Measurements from ENCODE around the gene QDPR.
A peak's percentile ranks its signal among the peaks of the same experiment; 100 is the strongest.

The QDPR gene

GRCh38 chr4:17511950-17512795 lies at the start of gene QDPR:
QDPR (minus strand) TSS chr4:17512090; CDS start chr4:17512054, 36 bp downstream.
- DNase-seq (ENCODE audit: low spot score in 2 of 2) = peak; percentile 43 to 47
- Mint-ChIP-seq H3K9me3 (no peaks in the 10 kb centered on the region), H3K36me3 (ENCODE audit: insufficient read depth) (peaks cover 8% of the 10 kb centered on the region)

DNA sequence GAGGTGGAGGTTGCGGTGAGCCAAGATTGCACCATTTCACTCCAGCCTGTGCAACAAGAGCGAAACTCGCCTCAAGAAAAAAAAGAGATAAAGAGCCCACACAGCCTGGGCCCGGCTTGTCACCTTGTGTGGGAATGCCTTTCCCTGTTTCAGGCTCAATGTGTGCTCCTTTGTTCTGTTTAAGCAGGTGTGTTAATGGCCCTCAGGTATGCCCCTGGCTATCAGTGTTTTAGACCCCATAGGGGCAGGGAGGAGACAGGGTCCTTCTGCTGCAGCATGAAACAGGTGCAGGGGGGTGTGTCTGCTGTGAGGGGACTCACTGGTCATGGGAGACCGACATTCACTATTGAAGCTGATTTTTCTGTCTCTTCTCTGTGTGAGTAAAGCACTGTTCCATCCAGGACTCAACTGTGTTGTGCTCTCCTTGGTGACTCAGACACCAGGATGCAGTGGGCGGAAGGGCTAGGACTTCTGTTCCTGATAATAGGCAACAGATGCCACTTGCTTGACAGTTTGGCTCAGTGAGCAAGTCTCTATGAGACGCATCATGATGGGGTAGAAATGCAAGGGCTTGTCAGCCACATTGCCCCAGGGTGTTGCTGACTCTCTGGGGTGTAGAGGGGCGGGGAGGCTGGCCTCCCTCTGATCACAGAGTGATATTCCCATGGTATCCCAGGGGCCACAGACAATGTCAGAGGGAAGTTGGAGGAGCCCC lies 49.5 kb upstream of the QDPR start:
- H3K36me3 Mint-ChIP-seq (ENCODE audit: insufficient read depth) = no peaks in the 10 kb centered on the region
- ATAC-seq (replicated peaks; ENCODE audit: extremely low read depth, poor library complexity, severe bottlenecking) (no peak), DNase-seq (ENCODE audit: low spot score in 2 of 2) (no peak)
- no peak overlapping the region for H3K27ac Mint-ChIP-seq (ENCODE audit: low read depth)
- H3K4me1 Mint-ChIP-seq = no peaks in the 10 kb centered on the region
- no peaks in the 10 kb centered on the region for H3K9me3 Mint-ChIP-seq
- peaks cover 1% of the 10 kb centered on the region for H3K27me3 Mint-ChIP-seq
- no peak overlapping the region for H3K4me3 Mint-ChIP-seq

More at GRCh38 chr4:17511950-17512795, at the start of gene QDPR:
- ATAC-seq (replicated peaks; ENCODE audit: extremely low read depth, poor library complexity, severe bottlenecking) = peak; percentile 90
- peaks cover 18% of the 10 kb centered on the region for H3K27me3 Mint-ChIP-seq
- peak within 1 kb of the TSS; percentile 81 for H3K4me3 Mint-ChIP-seq
- peak within 1 kb of the TSS; percentile 50 for H3K27ac Mint-ChIP-seq (ENCODE audit: low read depth)
- H3K4me1 Mint-ChIP-seq = peaks cover 35% of the 10 kb centered on the region

GRCh38 chr4:17560065-17560673 lies 48.3 kb upstream of the QDPR start:
- H3K4me1 Mint-ChIP-seq = no peaks in the 10 kb centered on the region
- H3K4me3 Mint-ChIP-seq = no peak overlapping the region
- DNase-seq (ENCODE audit: low spot score in 2 of 2) = no peak
- H3K27ac Mint-ChIP-seq (ENCODE audit: low read depth) = no peak overlapping the region
- no peak for ATAC-seq (replicated peaks; ENCODE audit: extremely low read depth, poor library complexity, severe bottlenecking)
- no peaks in the 10 kb centered on the region for H3K9me3 Mint-ChIP-seq
- H3K27me3 Mint-ChIP-seq = peaks cover 13% of the 10 kb centered on the region
- H3K36me3 Mint-ChIP-seq (ENCODE audit: insufficient read depth) = no peaks in the 10 kb centered on the region

DNA sequence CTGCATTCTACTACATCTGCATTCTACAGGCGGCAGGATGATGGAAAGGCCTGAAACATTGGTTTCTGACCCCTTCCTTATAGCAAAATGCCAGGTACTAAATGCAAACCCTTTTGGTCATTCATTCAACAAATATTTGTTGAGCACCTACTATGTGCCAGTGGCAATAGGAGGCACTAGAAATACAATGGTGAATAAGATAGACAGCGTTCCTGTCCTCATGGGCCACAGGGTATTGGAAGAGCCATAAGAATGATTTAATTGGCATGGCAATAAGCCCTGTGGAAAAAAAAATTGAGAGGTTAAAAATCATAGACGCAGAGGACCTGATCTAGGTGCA lies 47.8 kb upstream of the QDPR start:
- Mint-ChIP-seq H3K9me3 (no peaks in the 10 kb centered on the region), H3K4me3 (no peak overlapping the region), H3K4me1 (no peaks in the 10 kb centered on the region), H3K27ac (ENCODE audit: low read depth) (no peak overlapping the region), H3K27me3 (peaks cover 18% of the 10 kb centered on the region), H3K36me3 (ENCODE audit: insufficient read depth) (no peaks in the 10 kb centered on the region)
- ATAC-seq (replicated peaks; ENCODE audit: extremely low read depth, poor library complexity, severe bottlenecking) = no peak
- DNase-seq (ENCODE audit: low spot score in 2 of 2) = no peak

DNA sequence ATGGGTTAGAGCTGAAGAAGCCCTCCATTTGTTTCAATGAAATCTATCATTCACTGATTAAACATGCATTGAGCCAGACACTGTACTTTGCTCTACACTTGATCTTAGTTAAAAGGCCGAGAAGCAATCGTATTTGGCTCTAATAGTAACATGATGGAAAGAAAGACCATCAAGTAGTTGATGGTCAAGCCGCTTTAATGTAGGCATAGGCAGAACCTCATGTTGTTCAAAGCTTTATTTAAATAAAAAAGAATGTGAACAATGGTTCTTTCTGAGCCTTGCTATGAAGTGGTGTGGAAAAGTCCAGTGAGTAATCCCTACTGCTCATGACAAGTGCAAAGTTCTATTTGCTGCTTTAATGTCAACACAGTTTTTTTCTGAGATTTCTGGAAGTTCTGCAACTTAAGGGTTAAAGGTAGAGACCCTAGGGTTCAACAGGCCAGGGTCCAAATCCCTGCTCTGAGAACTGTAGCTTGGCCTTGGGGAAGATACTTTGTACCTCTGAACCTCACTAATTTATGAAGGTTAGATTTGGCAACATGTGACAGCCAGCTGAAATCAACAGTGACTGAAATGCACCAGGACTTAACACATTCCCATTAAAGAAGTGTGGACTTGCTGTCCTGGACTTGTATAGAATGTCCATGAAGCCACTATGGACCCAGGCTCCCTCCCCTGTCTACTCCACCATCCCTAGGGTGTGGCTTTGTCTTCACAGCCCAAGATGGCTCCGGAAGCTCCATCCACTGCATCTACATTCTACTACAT lies 47.2 kb upstream of the QDPR start:
- DNase-seq (ENCODE audit: low spot score in 2 of 2) = no peak
- Mint-ChIP-seq H3K9me3 (no peaks in the 10 kb centered on the region), H3K4me1 (no peaks in the 10 kb centered on the region), H3K4me3 (no peak overlapping the region), H3K36me3 (ENCODE audit: insufficient read depth) (no peaks in the 10 kb centered on the region), H3K27ac (ENCODE audit: low read depth) (no peak overlapping the region), H3K27me3 (peaks cover 21% of the 10 kb centered on the region)
- ATAC-seq (replicated peaks; ENCODE audit: extremely low read depth, poor library complexity, severe bottlenecking) = no peak

GRCh38 chr4:17557880-17558279 lies 46.0 kb upstream of the QDPR start:
- DNase-seq (ENCODE audit: low spot score in 2 of 2) (no peak), ATAC-seq (replicated peaks; ENCODE audit: extremely low read depth, poor library complexity, severe bottlenecking) (no peak)
- Mint-ChIP-seq H3K4me3 (no peak overlapping the region), H3K27ac (ENCODE audit: low read depth) (no peak overlapping the region), H3K36me3 (ENCODE audit: insufficient read depth) (no peaks in the 10 kb centered on the region), H3K9me3 (no peaks in the 10 kb centered on the region), H3K27me3 (peaks cover 21% of the 10 kb centered on the region), H3K4me1 (no peaks in the 10 kb centered on the region)

GRCh38 chr4:17556498-17556897 lies 44.6 kb upstream of the QDPR start:
- Mint-ChIP-seq H3K36me3 (ENCODE audit: insufficient read depth) (no peaks in the 10 kb centered on the region), H3K27me3 (peaks cover 21% of the 10 kb centered on the region), H3K9me3 (no peaks in the 10 kb centered on the region), H3K27ac (ENCODE audit: low read depth) (no peak overlapping the region), H3K4me3 (no peak overlapping the region), H3K4me1 (no peaks in the 10 kb centered on the region)
- DNase-seq (ENCODE audit: low spot score in 2 of 2) (no peak), ATAC-seq (replicated peaks; ENCODE audit: extremely low read depth, poor library complexity, severe bottlenecking) (no peak)

- peaks cover 2% of the 10 kb centered on the region for H3K36me3 Mint-ChIP-seq (ENCODE audit: insufficient read depth)
- H3K27ac Mint-ChIP-seq (ENCODE audit: low read depth) = no peak overlapping the region
- H3K4me1 Mint-ChIP-seq = no peaks in the 10 kb centered on the region
- no peak for ATAC-seq (replicated peaks; ENCODE audit: extremely low read depth, poor library complexity, severe bottlenecking)
- no peak for DNase-seq (ENCODE audit: low spot score in 2 of 2)
- H3K4me3 Mint-ChIP-seq = no peak overlapping the region
- no peaks in the 10 kb centered on the region for H3K9me3 Mint-ChIP-seq
- peaks cover 21% of the 10 kb centered on the region for H3K27me3 Mint-ChIP-seq
Measured at GRCh38 chr4:17554568-17554967, 42.7 kb upstream of the QDPR start.

DNA sequence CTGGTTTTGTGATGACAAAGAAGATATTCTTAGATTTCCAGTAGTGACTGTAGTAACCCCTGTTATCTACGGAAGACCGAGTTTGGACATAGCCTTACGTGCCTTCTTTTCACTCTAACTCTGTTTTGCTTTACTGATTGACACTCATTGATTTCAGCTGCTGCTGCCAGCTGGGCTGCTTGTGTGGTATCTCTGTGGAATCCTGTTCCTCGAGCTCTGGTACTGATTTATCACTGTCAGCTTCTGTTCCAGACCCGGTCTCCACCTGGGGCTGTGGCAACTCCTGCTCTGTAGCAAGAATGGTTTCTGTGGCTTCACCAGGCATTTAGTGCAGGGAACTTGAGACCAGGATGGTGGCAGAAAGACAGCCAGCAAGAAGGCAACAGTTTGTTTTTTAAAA lies 40.5 kb upstream of the QDPR start:
- Mint-ChIP-seq H3K27ac (ENCODE audit: low read depth) (no peak overlapping the region), H3K9me3 (no peaks in the 10 kb centered on the region), H3K4me3 (no peak overlapping the region), H3K4me1 (no peaks in the 10 kb centered on the region), H3K36me3 (ENCODE audit: insufficient read depth) (peaks cover 2% of the 10 kb centered on the region), H3K27me3 (peaks cover 21% of the 10 kb centered on the region)
- DNase-seq (ENCODE audit: low spot score in 2 of 2) = no peak
- no peak for ATAC-seq (replicated peaks; ENCODE audit: extremely low read depth, poor library complexity, severe bottlenecking)

DNA sequence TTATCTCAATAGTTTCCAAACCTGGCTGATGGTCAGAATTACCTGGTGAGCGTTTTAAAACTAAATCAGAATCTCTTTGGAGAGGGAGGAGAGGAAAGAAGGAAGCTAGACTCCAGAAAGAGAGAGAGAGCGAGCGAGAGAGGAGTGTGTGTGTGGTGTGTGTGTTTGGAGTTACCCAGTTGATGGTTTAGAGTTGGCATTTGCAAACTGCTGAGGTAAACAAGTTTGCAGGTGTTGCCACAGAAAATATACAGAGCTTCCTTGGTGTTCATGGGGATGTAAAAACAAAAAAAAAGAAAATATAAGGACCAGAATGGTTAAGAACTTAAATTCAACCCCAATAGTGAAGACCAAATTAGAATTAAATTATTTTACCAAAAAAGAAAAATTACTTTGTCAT lies 38.7 kb upstream of the QDPR start:
- no peak for ATAC-seq (replicated peaks; ENCODE audit: extremely low read depth, poor library complexity, severe bottlenecking)
- Mint-ChIP-seq H3K27ac (ENCODE audit: low read depth) (no peak overlapping the region), H3K27me3 (peaks cover 12% of the 10 kb centered on the region), H3K4me1 (no peaks in the 10 kb centered on the region), H3K4me3 (no peak overlapping the region), H3K9me3 (no peaks in the 10 kb centered on the region), H3K36me3 (ENCODE audit: insufficient read depth) (peaks cover 2% of the 10 kb centered on the region)
- DNase-seq (ENCODE audit: low spot score in 2 of 2) = no peak

DNA sequence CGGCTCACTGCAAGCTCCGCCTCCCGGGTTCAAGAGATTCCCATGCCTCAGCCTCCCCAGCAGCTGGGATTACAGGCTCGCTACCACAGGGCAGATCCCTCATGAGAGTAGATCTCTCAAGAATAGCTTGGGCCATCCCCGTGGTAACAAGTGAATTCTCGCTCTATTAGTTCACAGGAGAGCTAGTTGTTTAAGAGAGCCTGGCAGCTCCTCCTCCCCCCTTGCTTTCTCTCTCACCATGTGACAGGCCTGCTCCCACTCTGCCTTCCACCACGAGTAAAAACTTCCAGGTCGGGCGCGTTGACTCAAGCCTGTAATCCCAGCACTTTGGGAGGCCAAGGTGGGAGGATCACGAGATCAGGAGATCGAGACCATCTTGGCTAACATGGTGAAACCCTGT lies 34.8 kb upstream of the QDPR start:
- H3K36me3 Mint-ChIP-seq (ENCODE audit: insufficient read depth) = peaks cover 2% of the 10 kb centered on the region
- H3K9me3 Mint-ChIP-seq = no peaks in the 10 kb centered on the region
- no peak overlapping the region for H3K27ac Mint-ChIP-seq (ENCODE audit: low read depth)
- H3K27me3 Mint-ChIP-seq = peaks cover 34% of the 10 kb centered on the region
- H3K4me3 Mint-ChIP-seq = no peak overlapping the region
- no peak for ATAC-seq (replicated peaks; ENCODE audit: extremely low read depth, poor library complexity, severe bottlenecking)
- DNase-seq (ENCODE audit: low spot score in 2 of 2) = no peak
- H3K4me1 Mint-ChIP-seq = no peaks in the 10 kb centered on the region

DNA sequence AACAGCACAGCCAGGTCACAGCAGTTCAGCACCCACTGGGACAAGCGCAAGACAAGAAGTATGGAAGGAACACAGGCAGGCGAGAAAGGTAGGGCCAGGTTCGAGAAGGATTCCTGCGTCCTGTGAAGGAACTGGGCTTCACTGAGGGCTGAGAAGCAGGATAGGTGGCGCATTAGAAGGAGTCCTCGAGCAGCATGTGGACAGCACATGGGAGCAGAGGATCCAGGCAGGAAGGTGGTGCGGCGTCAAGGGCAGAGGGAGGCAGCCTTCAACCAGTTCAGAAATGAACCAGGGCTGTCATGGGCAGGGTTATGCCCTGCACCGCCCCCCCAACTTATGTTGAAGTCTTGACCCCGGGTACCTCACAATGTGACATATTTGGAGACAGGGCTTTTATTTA lies 34.3 kb upstream of the QDPR start:
- no peak for ATAC-seq (replicated peaks; ENCODE audit: extremely low read depth, poor library complexity, severe bottlenecking)
- no peak for DNase-seq (ENCODE audit: low spot score in 2 of 2)
- H3K4me1 Mint-ChIP-seq = no peaks in the 10 kb centered on the region
- H3K27ac Mint-ChIP-seq (ENCODE audit: low read depth) = no peak overlapping the region
- no peaks in the 10 kb centered on the region for H3K9me3 Mint-ChIP-seq
- no peak overlapping the region for H3K4me3 Mint-ChIP-seq
- peaks cover 39% of the 10 kb centered on the region for H3K27me3 Mint-ChIP-seq
- no peaks in the 10 kb centered on the region for H3K36me3 Mint-ChIP-seq (ENCODE audit: insufficient read depth)

Measured in central memory CD8-positive, alpha-beta T cell (primary cell).